ENCODE results near the gene DYNC1LI2.

DNA sequence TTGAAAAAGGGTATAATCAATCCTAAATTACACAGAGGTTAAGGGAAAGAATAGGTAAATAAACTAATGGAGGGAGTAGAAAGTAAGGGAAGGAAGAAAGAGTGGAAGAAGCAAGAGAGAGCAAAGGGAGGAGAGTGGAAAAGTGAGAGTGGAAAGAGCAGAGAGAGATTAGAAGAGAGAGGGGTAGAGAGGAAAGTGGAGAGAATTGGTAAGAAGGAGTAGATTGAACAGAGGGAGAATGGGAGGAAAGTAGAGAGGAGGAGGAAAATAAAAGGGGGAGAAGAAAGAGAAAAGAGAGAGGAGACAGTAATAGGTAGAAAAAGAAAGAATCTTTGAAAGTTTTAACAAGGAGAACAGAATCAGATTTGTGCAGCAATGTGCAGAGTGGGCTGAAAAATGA lies 25.0 kb upstream of the DYNC1LI2 start:
- TF ChIP-seq EZH2 (IDR thresholded peaks at IDR 0.05; ENCODE audit: insufficient read depth, poor library complexity, severe bottlenecking) (no peak), EZH2phosphoT487 (IDR thresholded peaks at IDR 0.05; ENCODE audit: insufficient read depth, low read depth) (no peak)

Data from GM23248 (cell line).